ENCODE measurements around the gene PSME1. TPM values are rescaled to one million over a fixed set of nuclear protein-coding genes. Genes with fewer than 3 reads are reported as not detected.

The PSME1 gene
- total and polyA plus RNA-seq, 2 donors from 2014 or later: 244 to 333 TPM

DNA sequence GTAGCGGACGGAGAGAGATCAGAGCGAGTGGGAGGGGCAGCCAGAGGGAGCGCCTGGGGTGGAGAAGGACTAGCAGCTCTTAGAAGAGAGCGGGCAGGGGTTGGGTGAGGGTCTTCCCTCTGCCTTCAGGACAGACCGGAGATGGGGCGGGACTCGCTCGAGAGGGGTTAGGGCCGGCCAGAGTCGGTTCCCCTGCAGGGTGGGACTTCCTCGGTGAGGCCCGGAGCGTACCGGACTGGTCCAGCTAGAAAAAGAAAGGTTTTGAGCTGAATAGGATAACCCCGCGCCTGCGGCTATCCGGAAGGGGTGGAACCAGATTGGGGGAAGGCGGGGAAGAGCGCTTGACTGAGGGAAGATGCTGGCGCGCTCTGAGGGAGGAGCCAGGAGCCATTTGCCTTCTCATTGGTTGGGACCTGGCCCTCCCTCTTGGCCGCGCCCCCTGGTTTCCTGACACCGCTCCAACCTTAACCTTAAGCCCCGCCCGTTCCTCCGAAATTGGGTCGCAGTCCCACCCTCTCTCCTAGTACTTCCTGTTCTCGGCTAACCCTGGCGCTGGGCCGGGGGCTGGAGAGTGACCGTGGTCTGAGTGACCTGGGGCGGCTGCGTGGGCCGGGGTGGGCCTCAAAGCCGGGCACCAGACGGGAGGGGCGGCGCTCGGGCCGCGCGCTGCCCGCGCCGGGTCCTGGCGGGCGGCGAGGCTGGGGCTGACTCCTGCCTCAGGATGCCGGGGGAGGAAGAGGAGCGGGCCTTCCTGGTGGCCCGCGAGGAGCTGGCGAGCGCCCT lies 11.2 kb downstream of the PSME1 start, which contains the start of gene RNF31:
Gene RNF31 (plus strand): TSS at position 521 of the 783 bp plus-strand sequence. CDS start 201 bp downstream, at position 722.
- Histone ChIP-seq H3K9me3 (ENCODE audit: control insufficient read depth in 2 of 3, insufficient read depth in 1 of 3, low read length in 3 of 3) (no peaks in the 10 kb centered on the region), H3K27me3 (ENCODE audit: control insufficient read depth, insufficient read depth, low read length) (no peaks in the 10 kb centered on the region), H3K9ac (ENCODE audit: low read length in 3 of 3) (peak within 1 kb of the TSS; percentile 72 to 92 (median 79)), H3K36me3 (ENCODE audit: control insufficient read depth in 2 of 3, insufficient read depth in 3 of 3, low read length in 3 of 3) (peaks cover 4 to 29% (median 26%) of the 10 kb centered on the region in 3 donors), H3K27ac (ENCODE audit: low read depth in 2 of 2, low read length in 2 of 2) (peak within 1 kb of the TSS; percentile 91 to 98), H3K4me3 (ENCODE audit: low read length in 3 of 3) (peak within 1 kb of the TSS; percentile 84 to 94 (median 87)), H3K4me1 (ENCODE audit: control insufficient read depth in 2 of 3, insufficient read depth in 2 of 3, low read depth in 1 of 3, low read length in 3 of 3) (peaks cover 2 to 22% (median 11%) of the 10 kb centered on the region in 3 donors)
- FAIRE-seq (peak; percentile 94), DNase-seq (peak; percentile 98 to 99 (median 99))
- intact Hi-C loops (cut with DNase I): no loop called here
- TF ChIP-seq, protein P1, sequence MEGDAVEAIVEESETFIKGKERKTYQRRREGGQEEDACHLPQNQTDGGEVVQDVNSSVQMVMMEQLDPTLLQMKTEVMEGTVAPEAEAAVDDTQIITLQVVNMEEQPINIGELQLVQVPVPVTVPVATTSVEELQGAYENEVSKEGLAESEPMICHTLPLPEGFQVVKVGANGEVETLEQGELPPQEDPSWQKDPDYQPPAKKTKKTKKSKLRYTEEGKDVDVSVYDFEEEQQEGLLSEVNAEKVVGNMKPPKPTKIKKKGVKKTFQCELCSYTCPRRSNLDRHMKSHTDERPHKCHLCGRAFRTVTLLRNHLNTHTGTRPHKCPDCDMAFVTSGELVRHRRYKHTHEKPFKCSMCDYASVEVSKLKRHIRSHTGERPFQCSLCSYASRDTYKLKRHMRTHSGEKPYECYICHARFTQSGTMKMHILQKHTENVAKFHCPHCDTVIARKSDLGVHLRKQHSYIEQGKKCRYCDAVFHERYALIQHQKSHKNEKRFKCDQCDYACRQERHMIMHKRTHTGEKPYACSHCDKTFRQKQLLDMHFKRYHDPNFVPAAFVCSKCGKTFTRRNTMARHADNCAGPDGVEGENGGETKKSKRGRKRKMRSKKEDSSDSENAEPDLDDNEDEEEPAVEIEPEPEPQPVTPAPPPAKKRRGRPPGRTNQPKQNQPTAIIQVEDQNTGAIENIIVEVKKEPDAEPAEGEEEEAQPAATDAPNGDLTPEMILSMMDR (IDR thresholded peaks at IDR 0.05; ENCODE audit: borderline replicate concordance, extremely low read depth, insufficient read depth): no peak

DNA sequence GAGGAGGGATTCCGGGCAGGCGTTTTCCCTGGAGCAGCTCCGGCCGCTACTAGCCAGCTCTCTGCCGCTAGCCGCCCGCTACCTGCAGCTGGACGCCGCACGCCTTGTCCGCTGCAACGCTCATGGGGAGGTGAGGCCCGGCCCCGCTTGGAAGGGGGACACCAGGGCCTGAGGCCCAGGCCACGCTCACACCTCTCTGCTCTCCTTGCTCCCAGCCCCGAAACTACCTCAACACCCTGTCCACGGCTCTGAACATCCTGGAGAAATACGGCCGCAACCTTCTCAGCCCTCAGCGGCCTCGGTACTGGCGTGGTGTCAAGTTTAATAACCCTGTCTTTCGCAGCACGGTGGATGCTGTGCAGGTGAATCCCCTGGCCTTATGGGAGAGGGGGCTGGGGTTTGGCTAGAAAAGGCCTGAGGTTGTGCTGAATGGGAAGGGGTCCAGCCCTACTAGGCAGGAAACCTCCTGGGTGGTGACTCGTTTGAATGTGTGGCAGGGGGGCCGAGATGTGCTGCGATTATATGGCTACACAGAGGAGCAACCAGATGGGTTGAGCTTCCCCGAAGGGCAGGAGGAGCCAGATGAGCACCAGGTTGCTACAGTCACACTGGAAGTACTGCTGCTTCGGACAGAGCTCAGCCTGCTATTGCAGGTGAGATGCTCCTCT lies 11.9 kb downstream of the PSME1 start:
- peaks cover 4 to 33% (median 28%) of the 10 kb centered on the region in 3 donors for H3K36me3 ChIP-seq (ENCODE audit: control insufficient read depth in 2 of 3, insufficient read depth in 3 of 3, low read length in 3 of 3)

DNA sequence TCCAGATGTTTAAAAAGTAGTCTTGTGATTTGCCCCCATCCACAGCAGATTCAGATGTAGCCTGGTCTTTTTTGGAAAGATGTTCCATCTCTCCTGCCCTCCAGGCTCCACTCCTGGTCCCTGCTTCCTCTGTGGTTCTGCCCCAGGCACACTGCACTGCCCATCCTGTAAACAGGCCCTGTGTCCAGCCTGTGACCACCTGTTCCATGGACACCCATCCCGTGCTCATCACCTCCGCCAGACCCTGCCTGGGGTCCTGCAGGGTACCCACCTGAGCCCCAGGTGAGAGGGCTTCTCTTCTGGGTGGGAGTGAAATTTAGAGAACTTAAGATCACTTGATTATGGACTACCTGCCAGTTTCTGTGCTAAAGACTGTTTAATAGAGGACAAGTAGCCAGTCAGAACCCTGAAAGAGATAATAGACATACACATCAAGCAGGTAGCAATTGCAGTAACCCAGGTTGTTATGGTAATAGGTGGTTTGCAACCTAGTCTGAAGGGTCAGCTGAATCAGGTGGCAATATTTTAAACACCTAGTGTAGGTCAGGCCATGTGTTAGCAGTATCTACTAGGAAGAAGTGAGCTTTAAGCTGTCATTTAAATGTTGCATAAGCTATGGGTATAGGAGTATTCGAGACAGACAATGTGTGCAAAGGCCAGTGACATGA lies 13.4 kb downstream of the PSME1 start:
- DNase-seq (peak in 1 of 5 donors; percentile 51), FAIRE-seq (no peak)
- TF ChIP-seq, protein P1 (IDR thresholded peaks at IDR 0.05; ENCODE audit: borderline replicate concordance, extremely low read depth, insufficient read depth): no peak
- no peak overlapping the region for H3K4me3 ChIP-seq (ENCODE audit: low read length in 3 of 3)
- no peaks in the 10 kb centered on the region for H3K9me3 ChIP-seq (ENCODE audit: control insufficient read depth in 2 of 3, insufficient read depth in 1 of 3, low read length in 3 of 3)
- H3K9ac ChIP-seq (ENCODE audit: low read length in 3 of 3): no peak overlapping the region
- H3K27ac ChIP-seq (ENCODE audit: low read depth in 2 of 2, low read length in 2 of 2): no peak overlapping the region
- H3K4me1 ChIP-seq (ENCODE audit: control insufficient read depth in 2 of 3, insufficient read depth in 2 of 3, low read depth in 1 of 3, low read length in 3 of 3): peaks cover 2 to 20% (median 11%) of the 10 kb centered on the region in 3 donors
- H3K27me3 ChIP-seq (ENCODE audit: control insufficient read depth, insufficient read depth, low read length): no peaks in the 10 kb centered on the region
- peaks cover 4 to 35% (median 28%) of the 10 kb centered on the region in 3 donors for H3K36me3 ChIP-seq (ENCODE audit: control insufficient read depth in 2 of 3, insufficient read depth in 3 of 3, low read length in 3 of 3)
- intact Hi-C loops (cut with DNase I): no loop called here

More for the DNA sequence above, 11.9 kb downstream of the PSME1 start:
- DNase-seq (peak in 2 of 5 donors; percentile 56 to 87), FAIRE-seq (no peak)
- H3K4me1 ChIP-seq (ENCODE audit: control insufficient read depth in 2 of 3, insufficient read depth in 2 of 3, low read depth in 1 of 3, low read length in 3 of 3): peaks cover 2 to 20% (median 11%) of the 10 kb centered on the region in 3 donors
- intact Hi-C loops (cut with DNase I): no loop called here
- H3K9me3 ChIP-seq (ENCODE audit: control insufficient read depth in 2 of 3, insufficient read depth in 1 of 3, low read length in 3 of 3): no peaks in the 10 kb centered on the region
- TF ChIP-seq, protein P1 (IDR thresholded peaks at IDR 0.05; ENCODE audit: borderline replicate concordance, extremely low read depth, insufficient read depth): no peak
- peak overlapping the region; percentile 61 to 79 (median 66) for H3K9ac ChIP-seq (ENCODE audit: low read length in 3 of 3)
- no peaks in the 10 kb centered on the region for H3K27me3 ChIP-seq (ENCODE audit: control insufficient read depth, insufficient read depth, low read length)
- H3K27ac ChIP-seq (ENCODE audit: low read depth in 2 of 2, low read length in 2 of 2): peak overlapping the region; percentile 49 to 71
- H3K4me3 ChIP-seq (ENCODE audit: low read length in 3 of 3): peak overlapping the region; percentile 65 to 94 (median 77)

Data from kidney (tissue), 14 donors.